Measurements from ENCODE around the gene CST3. TPM values are rescaled to one million over a fixed set of nuclear protein-coding genes. Genes with fewer than 3 reads are reported as not detected.
"Not testable (repeated sequence)": the region's sequence is repeated elsewhere in the genome, so short reads cannot be mapped to it uniquely, and the experiment has no call there.

The CST3 gene
- total RNA-seq, 1 experiment from 2014 or later, result 331 TPM

DNA sequence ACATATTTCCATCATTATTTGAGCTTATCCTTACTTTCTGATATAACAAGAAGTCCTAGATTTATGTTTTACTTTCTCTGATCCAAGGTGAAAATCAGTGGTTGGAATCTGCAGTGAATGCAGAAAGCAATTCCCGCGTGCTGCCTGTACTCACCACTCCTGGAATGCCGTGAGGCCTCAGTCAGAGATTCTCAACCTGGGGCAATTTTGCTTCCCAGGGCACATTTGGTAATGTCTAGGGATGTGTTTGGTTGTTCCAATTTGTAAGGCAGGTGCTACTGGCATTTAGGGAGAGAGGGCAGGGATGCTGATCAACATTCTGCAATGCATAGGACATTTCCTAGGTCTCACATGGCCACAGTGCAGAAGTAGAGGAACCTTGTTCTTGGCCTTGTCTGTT, 27.2 kb upstream of the CST3 start:
- DNase-seq, result no peak
- no TSS peak for BruUV-seq (replicated peaks)
- H3K27me3 ChIP-seq (ENCODE audit: low read length), result no peaks in the 10 kb centered on the region
- H2AFZ ChIP-seq (ENCODE audit: low read length), result no peak overlapping the region
- no peak overlapping the region for H3K27ac ChIP-seq (ENCODE audit: low read length)
- CTCF ChIA-PET, result no interaction called here
- ATAC-seq, result no peak
- no peaks in the 10 kb centered on the region for H3K79me2 ChIP-seq (ENCODE audit: low read length)
- intact Hi-C loops (cut with micrococcal nuclease), result no loop called here
- no peaks in the 10 kb centered on the region for H3K9me2 ChIP-seq (replicated peaks; ENCODE audit: low read length)
- no peaks in the 10 kb centered on the region for H3K9me3 ChIP-seq (ENCODE audit: low read length)
- H3K4me3 ChIP-seq (ENCODE audit: low read length), result no peak overlapping the region
- TF ChIP-seq EZH2phosphoT487 (IDR thresholded peaks at IDR 0.05; ENCODE audit: borderline replicate concordance, low read length), result no peak
- no peak for TF ChIP-seq EZH2 (IDR thresholded peaks at IDR 0.05; ENCODE audit: low read length, unreplicated experiment)
- TF ChIP-seq, protein P1, sequence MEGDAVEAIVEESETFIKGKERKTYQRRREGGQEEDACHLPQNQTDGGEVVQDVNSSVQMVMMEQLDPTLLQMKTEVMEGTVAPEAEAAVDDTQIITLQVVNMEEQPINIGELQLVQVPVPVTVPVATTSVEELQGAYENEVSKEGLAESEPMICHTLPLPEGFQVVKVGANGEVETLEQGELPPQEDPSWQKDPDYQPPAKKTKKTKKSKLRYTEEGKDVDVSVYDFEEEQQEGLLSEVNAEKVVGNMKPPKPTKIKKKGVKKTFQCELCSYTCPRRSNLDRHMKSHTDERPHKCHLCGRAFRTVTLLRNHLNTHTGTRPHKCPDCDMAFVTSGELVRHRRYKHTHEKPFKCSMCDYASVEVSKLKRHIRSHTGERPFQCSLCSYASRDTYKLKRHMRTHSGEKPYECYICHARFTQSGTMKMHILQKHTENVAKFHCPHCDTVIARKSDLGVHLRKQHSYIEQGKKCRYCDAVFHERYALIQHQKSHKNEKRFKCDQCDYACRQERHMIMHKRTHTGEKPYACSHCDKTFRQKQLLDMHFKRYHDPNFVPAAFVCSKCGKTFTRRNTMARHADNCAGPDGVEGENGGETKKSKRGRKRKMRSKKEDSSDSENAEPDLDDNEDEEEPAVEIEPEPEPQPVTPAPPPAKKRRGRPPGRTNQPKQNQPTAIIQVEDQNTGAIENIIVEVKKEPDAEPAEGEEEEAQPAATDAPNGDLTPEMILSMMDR (conservative IDR thresholded peaks at IDR 0.05; ENCODE audit: low read depth, low read length), result no peak
- H3K9ac ChIP-seq (ENCODE audit: low read length), result no peak overlapping the region
- H4K20me1 ChIP-seq (ENCODE audit: low read length), result no peaks in the 10 kb centered on the region
- no peaks in the 10 kb centered on the region for H3K36me3 ChIP-seq (ENCODE audit: low read depth, low read length)
- POLR2A ChIA-PET (ENCODE audit: unreplicated experiment), result no interaction called here
- H3K4me1 ChIP-seq (ENCODE audit: insufficient read depth, low read length), result no peaks in the 10 kb centered on the region
- no peaks in the 10 kb centered on the region for H3F3A ChIP-seq (ENCODE audit: low read length, unreplicated experiment)
- H3K4me2 ChIP-seq (ENCODE audit: low read length), result no peak overlapping the region

DNA sequence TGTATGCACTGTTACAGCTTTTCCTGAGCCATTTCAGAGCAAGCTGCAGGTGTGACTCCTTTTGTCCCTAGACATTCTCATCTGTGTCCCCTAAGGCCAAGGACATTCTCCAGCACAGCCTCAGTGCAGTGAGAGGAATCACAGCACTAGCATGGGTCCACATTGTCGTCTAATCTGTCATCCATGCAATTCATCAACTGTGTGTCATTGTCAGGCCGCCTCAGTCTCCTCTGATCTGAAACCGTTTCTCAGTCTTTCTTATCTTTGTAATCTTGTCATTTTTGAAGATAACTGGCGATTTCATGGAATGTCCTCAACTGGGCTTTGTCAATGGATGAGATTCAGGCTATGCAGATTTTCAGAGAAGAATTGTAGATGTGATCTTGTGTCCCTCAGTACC, 26.3 kb upstream of the CST3 start:
- H4K20me1 ChIP-seq (ENCODE audit: low read length); H2AFZ ChIP-seq (ENCODE audit: low read length); POLR2A ChIA-PET (ENCODE audit: unreplicated experiment); intact Hi-C loops (cut with micrococcal nuclease); H3K9me3 ChIP-seq (ENCODE audit: low read length); H3K36me3 ChIP-seq (ENCODE audit: low read depth, low read length); H3K9me2 ChIP-seq (replicated peaks; ENCODE audit: low read length); H3K79me2 ChIP-seq (ENCODE audit: low read length); H3K4me2 ChIP-seq (ENCODE audit: low read length); H3K4me1 ChIP-seq (ENCODE audit: insufficient read depth, low read length); H3K4me3 ChIP-seq (ENCODE audit: low read length); H3F3A ChIP-seq (ENCODE audit: low read length, unreplicated experiment); H3K9ac ChIP-seq (ENCODE audit: low read length); BruUV-seq (replicated peaks); CTCF ChIA-PET; DNase-seq; ATAC-seq; H3K27ac ChIP-seq (ENCODE audit: low read length); H3K27me3 ChIP-seq (ENCODE audit: low read length): not testable (repeated sequence)

DNA sequence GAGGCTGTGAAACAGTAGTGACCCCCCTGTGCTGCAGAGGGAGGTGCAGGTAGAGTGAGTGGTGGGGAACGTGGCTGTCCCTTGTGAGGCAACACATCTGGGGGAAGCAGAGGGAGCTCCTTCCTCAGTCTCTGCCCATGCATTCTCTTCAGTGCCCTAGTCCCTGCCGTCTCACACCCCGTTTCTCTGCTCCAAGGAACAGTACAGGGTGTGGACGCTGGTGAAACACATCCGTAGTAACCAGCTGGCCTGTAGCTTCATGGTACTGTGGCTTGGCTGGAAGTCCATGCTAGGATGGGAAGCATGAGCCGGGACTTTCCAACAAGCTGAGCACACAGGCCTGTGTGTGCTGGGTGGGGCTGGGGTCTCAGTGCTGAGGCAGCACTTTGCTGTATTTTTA, 25.4 kb upstream of the CST3 start:
- BruUV-seq (replicated peaks), result no TSS peak
- Histone ChIP-seq H3K4me3 (ENCODE audit: low read length) (no peak overlapping the region), H4K20me1 (ENCODE audit: low read length) (no peaks in the 10 kb centered on the region), H3K9me3 (ENCODE audit: low read length) (no peaks in the 10 kb centered on the region), H3K4me2 (ENCODE audit: low read length) (no peak overlapping the region), H3K36me3 (ENCODE audit: low read depth, low read length) (no peaks in the 10 kb centered on the region), H3K4me1 (ENCODE audit: insufficient read depth, low read length) (no peaks in the 10 kb centered on the region), H3K27me3 (ENCODE audit: low read length) (no peaks in the 10 kb centered on the region), H2AFZ (ENCODE audit: low read length) (no peak overlapping the region), H3K9ac (ENCODE audit: low read length) (no peak overlapping the region), H3F3A (ENCODE audit: low read length, unreplicated experiment) (no peaks in the 10 kb centered on the region), H3K9me2 (replicated peaks; ENCODE audit: low read length) (no peaks in the 10 kb centered on the region), H3K79me2 (ENCODE audit: low read length) (no peaks in the 10 kb centered on the region), H3K27ac (ENCODE audit: low read length) (no peak overlapping the region)
- CTCF ChIA-PET, result no interaction called here
- intact Hi-C loops (cut with micrococcal nuclease), result no loop called here
- ATAC-seq (no peak), DNase-seq (no peak)
- TF ChIP-seq, protein P1 (conservative IDR thresholded peaks at IDR 0.05; ENCODE audit: low read depth, low read length), result no peak
- TF ChIP-seq EZH2phosphoT487 (IDR thresholded peaks at IDR 0.05; ENCODE audit: borderline replicate concordance, low read length) (no peak), EZH2 (IDR thresholded peaks at IDR 0.05; ENCODE audit: low read length, unreplicated experiment) (no peak)
- POLR2A ChIA-PET (ENCODE audit: unreplicated experiment), result no interaction called here
